ENCODE results near the gene ZFP69B.

The ZFP69B gene

DNA sequence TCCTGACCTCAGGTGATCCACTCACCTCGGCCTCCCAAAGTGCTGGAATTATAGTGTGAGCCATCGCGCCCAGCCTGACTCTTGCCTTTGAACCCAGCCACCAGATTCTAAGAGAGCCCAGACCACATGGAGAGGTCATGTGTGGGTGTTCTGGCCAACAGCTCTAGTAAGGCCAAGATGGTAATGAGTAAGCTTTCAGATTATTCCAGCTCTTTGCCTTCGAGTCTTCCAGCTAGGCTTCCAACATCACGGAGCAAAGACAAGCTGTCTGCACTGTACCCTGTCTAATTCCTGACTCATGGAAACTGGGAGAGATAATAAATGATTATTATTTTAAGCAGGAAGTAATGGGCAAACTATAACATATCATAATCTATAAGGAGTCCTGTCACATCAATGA is 14.8 kb upstream of the ZFP69B start:
- POLR2A ChIA-PET: interaction anchor here (0.9 kb wide), 1 partner anchor 15 kb away, joined by 5 read pairs; the partner anchor contains the start of gene ZFP69B
- no peak overlapping the region for H3K4me3 ChIP-seq (ENCODE audit: low read depth, low read length)
- no peaks in the 10 kb centered on the region for H3K9me3 ChIP-seq (ENCODE audit: control insufficient read depth, insufficient read depth, low read depth, low read length)
- H3K4me1 ChIP-seq (ENCODE audit: control insufficient read depth, insufficient read depth, low read length): no peaks in the 10 kb centered on the region
- H3K36me3 ChIP-seq (ENCODE audit: control insufficient read depth in 2 of 2, insufficient read depth in 1 of 2, low read length in 2 of 2): no peaks in the 10 kb centered on the region
- TF ChIP-seq, protein P1, sequence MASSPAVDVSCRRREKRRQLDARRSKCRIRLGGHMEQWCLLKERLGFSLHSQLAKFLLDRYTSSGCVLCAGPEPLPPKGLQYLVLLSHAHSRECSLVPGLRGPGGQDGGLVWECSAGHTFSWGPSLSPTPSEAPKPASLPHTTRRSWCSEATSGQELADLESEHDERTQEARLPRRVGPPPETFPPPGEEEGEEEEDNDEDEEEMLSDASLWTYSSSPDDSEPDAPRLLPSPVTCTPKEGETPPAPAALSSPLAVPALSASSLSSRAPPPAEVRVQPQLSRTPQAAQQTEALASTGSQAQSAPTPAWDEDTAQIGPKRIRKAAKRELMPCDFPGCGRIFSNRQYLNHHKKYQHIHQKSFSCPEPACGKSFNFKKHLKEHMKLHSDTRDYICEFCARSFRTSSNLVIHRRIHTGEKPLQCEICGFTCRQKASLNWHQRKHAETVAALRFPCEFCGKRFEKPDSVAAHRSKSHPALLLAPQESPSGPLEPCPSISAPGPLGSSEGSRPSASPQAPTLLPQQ (tag by site-specific recombination; IDR thresholded peaks at IDR 0.05): no peak
- TF ChIP-seq, protein P2, sequence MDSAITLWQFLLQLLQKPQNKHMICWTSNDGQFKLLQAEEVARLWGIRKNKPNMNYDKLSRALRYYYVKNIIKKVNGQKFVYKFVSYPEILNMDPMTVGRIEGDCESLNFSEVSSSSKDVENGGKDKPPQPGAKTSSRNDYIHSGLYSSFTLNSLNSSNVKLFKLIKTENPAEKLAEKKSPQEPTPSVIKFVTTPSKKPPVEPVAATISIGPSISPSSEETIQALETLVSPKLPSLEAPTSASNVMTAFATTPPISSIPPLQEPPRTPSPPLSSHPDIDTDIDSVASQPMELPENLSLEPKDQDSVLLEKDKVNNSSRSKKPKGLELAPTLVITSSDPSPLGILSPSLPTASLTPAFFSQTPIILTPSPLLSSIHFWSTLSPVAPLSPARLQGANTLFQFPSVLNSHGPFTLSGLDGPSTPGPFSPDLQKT (IDR thresholded peaks at IDR 0.05; ENCODE audit: borderline replicate concordance, low read depth, low read length): no peak
- TF ChIP-seq KLF16 (tag by site-specific recombination; IDR thresholded peaks at IDR 0.05) (no peak), ZNF776 (tag by site-specific recombination; IDR thresholded peaks at IDR 0.05; ENCODE audit: borderline replicate concordance) (no peak), EGR2 (tag by site-specific recombination; IDR thresholded peaks at IDR 0.05; ENCODE audit: low read depth) (no peak)
- TF ChIP-seq, protein P3, sequence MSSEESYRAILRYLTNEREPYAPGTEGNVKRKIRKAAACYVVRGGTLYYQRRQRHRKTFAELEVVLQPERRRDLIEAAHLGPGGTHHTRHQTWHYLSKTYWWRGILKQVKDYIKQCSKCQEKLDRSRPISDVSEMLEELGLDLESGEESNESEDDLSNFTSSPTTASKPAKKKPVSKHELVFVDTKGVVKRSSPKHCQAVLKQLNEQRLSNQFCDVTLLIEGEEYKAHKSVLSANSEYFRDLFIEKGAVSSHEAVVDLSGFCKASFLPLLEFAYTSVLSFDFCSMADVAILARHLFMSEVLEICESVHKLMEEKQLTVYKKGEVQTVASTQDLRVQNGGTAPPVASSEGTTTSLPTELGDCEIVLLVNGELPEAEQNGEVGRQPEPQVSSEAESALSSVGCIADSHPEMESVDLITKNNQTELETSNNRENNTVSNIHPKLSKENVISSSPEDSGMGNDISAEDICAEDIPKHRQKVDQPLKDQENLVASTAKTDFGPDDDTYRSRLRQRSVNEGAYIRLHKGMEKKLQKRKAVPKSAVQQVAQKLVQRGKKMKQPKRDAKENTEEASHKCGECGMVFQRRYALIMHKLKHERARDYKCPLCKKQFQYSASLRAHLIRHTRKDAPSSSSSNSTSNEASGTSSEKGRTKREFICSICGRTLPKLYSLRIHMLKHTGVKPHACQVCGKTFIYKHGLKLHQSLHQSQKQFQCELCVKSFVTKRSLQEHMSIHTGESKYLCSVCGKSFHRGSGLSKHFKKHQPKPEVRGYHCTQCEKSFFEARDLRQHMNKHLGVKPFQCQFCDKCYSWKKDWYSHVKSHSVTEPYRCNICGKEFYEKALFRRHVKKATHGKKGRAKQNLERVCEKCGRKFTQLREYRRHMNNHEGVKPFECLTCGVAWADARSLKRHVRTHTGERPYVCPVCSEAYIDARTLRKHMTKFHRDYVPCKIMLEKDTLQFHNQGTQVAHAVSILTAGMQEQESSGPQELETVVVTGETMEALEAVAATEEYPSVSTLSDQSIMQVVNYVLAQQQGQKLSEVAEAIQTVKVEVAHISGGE (tag by site-specific recombination; conservative IDR thresholded peaks at IDR 0.05; ENCODE audit: low read depth): no peak
- no peak overlapping the region for H3K27ac ChIP-seq (ENCODE audit: extremely low read depth, low read depth, low read length)
- CTCF ChIA-PET: interaction anchor here (0.5 to 1.5 kb wide), 3 partner anchors 12 to 345 kb away, joined by 3 to 6 read pairs (median 4); no protein-coding TSS in a partner anchor

DNA sequence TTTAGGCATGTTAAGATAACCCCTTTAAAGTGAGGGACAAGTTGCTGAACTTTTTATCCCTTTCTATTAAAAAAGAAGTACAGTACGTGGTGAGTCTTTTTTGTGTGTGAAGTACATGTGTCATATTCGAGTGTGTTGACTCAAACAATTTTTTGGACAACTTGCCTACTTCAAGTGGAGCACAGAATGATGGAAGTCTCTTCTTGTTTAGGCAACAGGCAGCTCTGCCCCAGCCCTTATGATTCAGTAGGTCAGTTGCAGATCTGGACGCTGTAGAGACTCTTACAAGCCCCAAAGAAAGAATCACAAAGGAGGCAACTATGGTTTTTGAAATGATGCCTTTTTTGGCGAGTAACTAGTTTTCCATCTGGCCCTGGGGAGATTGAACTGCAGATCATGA is 14.4 kb upstream of the ZFP69B start:
- H3K9me3 ChIP-seq (ENCODE audit: control insufficient read depth, insufficient read depth, low read depth, low read length): no peaks in the 10 kb centered on the region
- ChIA-PET POLR2A (no interaction called here), CTCF (interaction anchor here (0.5 to 0.6 kb wide), 2 partner anchors 12 to 345 kb away, joined by 3 to 6 read pairs; no protein-coding TSS in a partner anchor)
- no peaks in the 10 kb centered on the region for H3K36me3 ChIP-seq (ENCODE audit: control insufficient read depth in 2 of 2, insufficient read depth in 1 of 2, low read length in 2 of 2)
- TF ChIP-seq ZNF549 (tag by site-specific recombination; IDR thresholded peaks at IDR 0.05): no peak
- TF ChIP-seq PRDM1 (tag by site-specific recombination; IDR thresholded peaks at IDR 0.05): no peak
- no peak for TF ChIP-seq SCRT2 (tag by site-specific recombination; IDR thresholded peaks at IDR 0.05)
- TF ChIP-seq ZNF324 (tag by site-specific recombination; IDR thresholded peaks at IDR 0.05): no peak
- no peak for TF ChIP-seq GLI2 (tag by site-specific recombination; IDR thresholded peaks at IDR 0.05; ENCODE audit: borderline replicate concordance, low read depth)
- TF ChIP-seq ZNF677 (tag by site-specific recombination; IDR thresholded peaks at IDR 0.05): no peak
- TF ChIP-seq IKZF3 (tag by site-specific recombination; IDR thresholded peaks at IDR 0.05): no peak
- TF ChIP-seq ZNF555 (tag by site-specific recombination; conservative IDR thresholded peaks at IDR 0.05): no peak
- TF ChIP-seq ZBTB8A (tag by site-specific recombination; IDR thresholded peaks at IDR 0.05): no peak
- TF ChIP-seq KLF8 (tag by site-specific recombination; IDR thresholded peaks at IDR 0.05): no peak
- TF ChIP-seq ZNF561 (tag by site-specific recombination; IDR thresholded peaks at IDR 0.05; ENCODE audit: borderline replicate concordance): no peak
- no peak for TF ChIP-seq SCRT1 (tag by site-specific recombination; IDR thresholded peaks at IDR 0.05; ENCODE audit: borderline replicate concordance)
- no peaks in the 10 kb centered on the region for H3K4me1 ChIP-seq (ENCODE audit: control insufficient read depth, insufficient read depth, low read length)
- no peak overlapping the region for H3K27ac ChIP-seq (ENCODE audit: extremely low read depth, low read depth, low read length)
- no peak overlapping the region for H3K4me3 ChIP-seq (ENCODE audit: low read depth, low read length)
